Measurements from ENCODE around the gene SLC12A4. TPM values are rescaled to one million over a fixed set of nuclear protein-coding genes. Genes with fewer than 3 reads are reported as not detected.
A peak's percentile ranks its signal among the peaks of the same experiment; 100 is the strongest.

Gene SLC12A4
- total and polyA plus RNA-seq, 2 of the 13 experiments (the other 11 are each of a cell fraction or from before 2014, with no cell fraction given): 65.1 to 84.3 TPM

DNA sequence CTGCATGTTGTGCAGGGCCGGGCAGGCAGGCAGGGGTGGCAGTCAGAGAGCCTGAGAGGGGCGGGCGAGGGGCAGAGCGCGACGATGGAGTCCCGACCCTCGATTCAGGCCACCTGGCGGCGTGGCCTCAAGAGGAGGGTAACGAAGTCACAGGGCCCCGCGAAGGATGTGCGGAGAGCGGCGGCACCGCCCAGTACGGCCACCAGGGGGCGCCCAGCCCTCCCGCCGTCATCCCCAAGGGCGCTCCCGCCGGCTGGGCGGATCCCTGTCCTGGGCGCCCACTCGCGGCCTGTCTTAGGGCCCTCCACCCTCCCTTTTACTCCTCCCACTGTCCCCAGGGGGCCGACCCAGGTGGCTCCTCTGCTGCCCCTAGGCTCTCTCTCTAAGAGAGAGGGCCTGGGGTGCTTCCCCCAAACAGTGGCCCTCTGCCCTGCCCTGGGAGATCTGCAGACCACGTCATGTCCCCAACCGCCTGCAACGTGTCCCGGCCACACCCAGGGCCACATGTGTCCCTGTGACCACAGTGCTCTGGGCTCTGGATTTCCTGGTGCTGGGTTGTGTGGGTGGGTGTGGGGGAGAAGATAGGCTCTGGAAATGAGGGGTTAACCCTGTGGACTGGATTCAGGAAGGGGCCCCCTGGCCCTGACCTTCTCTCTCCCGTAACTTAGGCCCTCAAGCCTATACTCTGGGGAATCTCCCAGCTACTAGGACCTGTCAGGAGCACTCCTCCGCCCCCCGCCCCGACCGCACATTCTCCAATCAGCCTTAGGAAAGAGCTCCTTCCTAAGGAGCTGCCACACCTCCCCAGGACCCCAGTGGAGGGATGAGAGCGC lies 25.0 kb upstream of the SLC12A4 start (continued):
- TF ChIP-seq, protein P1, sequence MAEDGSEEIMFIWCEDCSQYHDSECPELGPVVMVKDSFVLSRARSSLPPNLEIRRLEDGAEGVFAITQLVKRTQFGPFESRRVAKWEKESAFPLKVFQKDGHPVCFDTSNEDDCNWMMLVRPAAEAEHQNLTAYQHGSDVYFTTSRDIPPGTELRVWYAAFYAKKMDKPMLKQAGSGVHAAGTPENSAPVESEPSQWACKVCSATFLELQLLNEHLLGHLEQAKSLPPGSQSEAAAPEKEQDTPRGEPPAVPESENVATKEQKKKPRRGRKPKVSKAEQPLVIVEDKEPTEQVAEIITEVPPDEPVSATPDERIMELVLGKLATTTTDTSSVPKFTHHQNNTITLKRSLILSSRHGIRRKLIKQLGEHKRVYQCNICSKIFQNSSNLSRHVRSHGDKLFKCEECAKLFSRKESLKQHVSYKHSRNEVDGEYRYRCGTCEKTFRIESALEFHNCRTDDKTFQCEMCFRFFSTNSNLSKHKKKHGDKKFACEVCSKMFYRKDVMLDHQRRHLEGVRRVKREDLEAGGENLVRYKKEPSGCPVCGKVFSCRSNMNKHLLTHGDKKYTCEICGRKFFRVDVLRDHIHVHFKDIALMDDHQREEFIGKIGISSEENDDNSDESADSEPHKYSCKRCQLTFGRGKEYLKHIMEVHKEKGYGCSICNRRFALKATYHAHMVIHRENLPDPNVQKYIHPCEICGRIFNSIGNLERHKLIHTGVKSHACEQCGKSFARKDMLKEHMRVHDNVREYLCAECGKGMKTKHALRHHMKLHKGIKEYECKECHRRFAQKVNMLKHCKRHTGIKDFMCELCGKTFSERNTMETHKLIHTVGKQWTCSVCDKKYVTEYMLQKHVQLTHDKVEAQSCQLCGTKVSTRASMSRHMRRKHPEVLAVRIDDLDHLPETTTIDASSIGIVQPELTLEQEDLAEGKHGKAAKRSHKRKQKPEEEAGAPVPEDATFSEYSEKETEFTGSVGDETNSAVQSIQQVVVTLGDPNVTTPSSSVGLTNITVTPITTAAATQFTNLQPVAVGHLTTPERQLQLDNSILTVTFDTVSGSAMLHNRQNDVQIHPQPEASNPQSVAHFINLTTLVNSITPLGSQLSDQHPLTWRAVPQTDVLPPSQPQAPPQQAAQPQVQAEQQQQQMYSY (CRISPR knock-in tag; IDR thresholded peaks at IDR 0.05): no peak
- TF ChIP-seq ZNF274 (CRISPR knock-in tag; IDR thresholded peaks at IDR 0.05) (peak; percentile 89; the same call in 1 of the 2 replicates), SIN3B (IDR thresholded peaks at IDR 0.05; ENCODE audit: low read length) (no peak), ETV5 (CRISPR knock-in tag; IDR thresholded peaks at IDR 0.05; ENCODE audit: borderline replicate concordance) (peak; percentile 47; the same call in 1 of the 2 replicates), IKZF1 (IDR thresholded peaks at IDR 0.05) (no peak), ZMYM2 (CRISPR knock-in tag; IDR thresholded peaks at IDR 0.05) (no peak), ZNF652 (CRISPR knock-in tag; IDR thresholded peaks at IDR 0.05; ENCODE audit: borderline replicate concordance, low read depth) (peak; percentile 82), ZFP37 (CRISPR knock-in tag; IDR thresholded peaks at IDR 0.05; ENCODE audit: borderline replicate concordance) (no peak), TBP (CRISPR knock-in tag; IDR thresholded peaks at IDR 0.05) (no peak), ZNF616 (CRISPR knock-in tag; IDR thresholded peaks at IDR 0.05; ENCODE audit: low read depth) (peak; percentile 49; the same call in 1 of the 2 replicates), MEIS2 (CRISPR knock-in tag; IDR thresholded peaks at IDR 0.05) (peak; percentile 63; the same call in 1 of the 2 replicates), YEATS2 (CRISPR knock-in tag; IDR thresholded peaks at IDR 0.05; ENCODE audit: borderline replicate concordance) (peak; percentile 84), EHMT2 (IDR thresholded peaks at IDR 0.05; ENCODE audit: borderline replicate concordance, low read depth, low read length) (no peak)
- TF ChIP-seq, protein P2, sequence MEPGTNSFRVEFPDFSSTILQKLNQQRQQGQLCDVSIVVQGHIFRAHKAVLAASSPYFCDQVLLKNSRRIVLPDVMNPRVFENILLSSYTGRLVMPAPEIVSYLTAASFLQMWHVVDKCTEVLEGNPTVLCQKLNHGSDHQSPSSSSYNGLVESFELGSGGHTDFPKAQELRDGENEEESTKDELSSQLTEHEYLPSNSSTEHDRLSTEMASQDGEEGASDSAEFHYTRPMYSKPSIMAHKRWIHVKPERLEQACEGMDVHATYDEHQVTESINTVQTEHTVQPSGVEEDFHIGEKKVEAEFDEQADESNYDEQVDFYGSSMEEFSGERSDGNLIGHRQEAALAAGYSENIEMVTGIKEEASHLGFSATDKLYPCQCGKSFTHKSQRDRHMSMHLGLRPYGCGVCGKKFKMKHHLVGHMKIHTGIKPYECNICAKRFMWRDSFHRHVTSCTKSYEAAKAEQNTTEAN (CRISPR knock-in tag; conservative IDR thresholded peaks at IDR 0.05): 0 out of 2 replicates have a peak, but pooled peaks have one; percentile 40
- TF ChIP-seq, protein P3, sequence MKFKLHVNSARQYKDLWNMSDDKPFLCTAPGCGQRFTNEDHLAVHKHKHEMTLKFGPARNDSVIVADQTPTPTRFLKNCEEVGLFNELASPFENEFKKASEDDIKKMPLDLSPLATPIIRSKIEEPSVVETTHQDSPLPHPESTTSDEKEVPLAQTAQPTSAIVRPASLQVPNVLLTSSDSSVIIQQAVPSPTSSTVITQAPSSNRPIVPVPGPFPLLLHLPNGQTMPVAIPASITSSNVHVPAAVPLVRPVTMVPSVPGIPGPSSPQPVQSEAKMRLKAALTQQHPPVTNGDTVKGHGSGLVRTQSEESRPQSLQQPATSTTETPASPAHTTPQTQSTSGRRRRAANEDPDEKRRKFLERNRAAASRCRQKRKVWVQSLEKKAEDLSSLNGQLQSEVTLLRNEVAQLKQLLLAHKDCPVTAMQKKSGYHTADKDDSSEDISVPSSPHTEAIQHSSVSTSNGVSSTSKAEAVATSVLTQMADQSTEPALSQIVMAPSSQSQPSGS (CRISPR knock-in tag; IDR thresholded peaks at IDR 0.05): peak; percentile 77; the same call in 1 of the 2 replicates
- TF ChIP-seq, protein P4, sequence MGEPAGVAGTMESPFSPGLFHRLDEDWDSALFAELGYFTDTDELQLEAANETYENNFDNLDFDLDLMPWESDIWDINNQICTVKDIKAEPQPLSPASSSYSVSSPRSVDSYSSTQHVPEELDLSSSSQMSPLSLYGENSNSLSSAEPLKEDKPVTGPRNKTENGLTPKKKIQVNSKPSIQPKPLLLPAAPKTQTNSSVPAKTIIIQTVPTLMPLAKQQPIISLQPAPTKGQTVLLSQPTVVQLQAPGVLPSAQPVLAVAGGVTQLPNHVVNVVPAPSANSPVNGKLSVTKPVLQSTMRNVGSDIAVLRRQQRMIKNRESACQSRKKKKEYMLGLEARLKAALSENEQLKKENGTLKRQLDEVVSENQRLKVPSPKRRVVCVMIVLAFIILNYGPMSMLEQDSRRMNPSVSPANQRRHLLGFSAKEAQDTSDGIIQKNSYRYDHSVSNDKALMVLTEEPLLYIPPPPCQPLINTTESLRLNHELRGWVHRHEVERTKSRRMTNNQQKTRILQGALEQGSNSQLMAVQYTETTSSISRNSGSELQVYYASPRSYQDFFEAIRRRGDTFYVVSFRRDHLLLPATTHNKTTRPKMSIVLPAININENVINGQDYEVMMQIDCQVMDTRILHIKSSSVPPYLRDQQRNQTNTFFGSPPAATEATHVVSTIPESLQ (CRISPR knock-in tag; conservative IDR thresholded peaks at IDR 0.05): peak; percentile 69; the same call in 1 of the 2 replicates
- TF ChIP-seq, protein P5, sequence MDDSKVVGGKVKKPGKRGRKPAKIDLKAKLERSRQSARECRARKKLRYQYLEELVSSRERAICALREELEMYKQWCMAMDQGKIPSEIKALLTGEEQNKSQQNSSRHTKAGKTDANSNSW (CRISPR knock-in tag; IDR thresholded peaks at IDR 0.05; ENCODE audit: borderline replicate concordance): no peak
- TF ChIP-seq, protein P6, sequence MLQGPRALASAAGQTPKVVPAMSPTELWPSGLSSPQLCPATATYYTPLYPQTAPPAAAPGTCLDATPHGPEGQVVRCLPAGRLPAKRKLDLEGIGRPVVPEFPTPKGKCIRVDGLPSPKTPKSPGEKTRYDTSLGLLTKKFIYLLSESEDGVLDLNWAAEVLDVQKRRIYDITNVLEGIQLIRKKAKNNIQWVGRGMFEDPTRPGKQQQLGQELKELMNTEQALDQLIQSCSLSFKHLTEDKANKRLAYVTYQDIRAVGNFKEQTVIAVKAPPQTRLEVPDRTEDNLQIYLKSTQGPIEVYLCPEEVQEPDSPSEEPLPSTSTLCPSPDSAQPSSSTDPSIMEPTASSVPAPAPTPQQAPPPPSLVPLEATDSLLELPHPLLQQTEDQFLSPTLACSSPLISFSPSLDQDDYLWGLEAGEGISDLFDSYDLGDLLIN (CRISPR knock-in tag; IDR thresholded peaks at IDR 0.05; ENCODE audit: borderline replicate concordance): no peak
